HG02885 (cell line): Measurements from ENCODE around the gene TACC2.

ENCODE experiments used
- ATAC-seq: cut with Tn5 transposase; IDR thresholded peaks from one replicate; pipeline ENCODE4 v1.9.1; 2021; ENCODE audit warnings: mild to moderate bottlenecking; ENCODE audit not compliant: unreplicated experiment, poor library complexity

Gene TACC2

DNA sequence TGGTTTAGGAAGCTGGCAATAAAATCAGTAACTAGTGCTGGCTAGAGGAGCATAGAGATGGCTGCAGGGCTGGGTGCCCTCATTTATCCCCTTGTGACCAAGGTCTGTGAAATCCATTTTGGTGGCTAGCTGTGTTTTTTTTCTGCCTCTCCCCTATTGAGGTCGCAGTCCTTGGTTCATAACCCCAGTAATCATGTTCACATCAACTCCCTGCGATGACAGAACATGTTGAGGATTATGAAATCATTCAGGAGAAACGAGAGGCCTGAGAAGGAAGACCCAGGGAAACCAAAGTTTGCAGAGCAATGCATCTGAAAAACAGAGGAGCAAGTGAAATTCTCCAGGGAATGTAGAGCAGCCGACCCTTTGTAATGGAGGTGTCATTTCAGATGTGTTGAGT is 126.9 kb downstream of the TACC2 start:
- no peak for ATAC-seq

DNA sequence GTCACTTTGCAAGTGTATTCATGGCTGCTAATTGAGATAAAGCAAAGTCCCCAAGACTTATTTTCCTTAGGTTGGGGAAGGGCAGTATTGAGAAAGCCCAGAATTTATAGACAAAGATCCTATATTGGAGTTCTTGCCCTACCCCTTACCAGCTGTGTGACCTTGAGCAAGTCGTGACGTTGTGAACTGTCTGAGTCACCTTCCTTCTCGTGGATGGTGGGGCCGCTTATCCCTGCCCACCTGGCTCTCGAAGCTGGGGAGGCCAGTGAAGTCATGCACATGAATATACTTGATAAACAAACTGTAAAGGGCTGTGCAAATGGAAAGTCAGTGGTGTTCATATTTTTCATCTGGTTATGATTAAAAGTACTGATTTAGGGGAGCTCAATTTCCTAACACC is 127.4 kb downstream of the TACC2 start:
- ATAC-seq, result no peak

DNA sequence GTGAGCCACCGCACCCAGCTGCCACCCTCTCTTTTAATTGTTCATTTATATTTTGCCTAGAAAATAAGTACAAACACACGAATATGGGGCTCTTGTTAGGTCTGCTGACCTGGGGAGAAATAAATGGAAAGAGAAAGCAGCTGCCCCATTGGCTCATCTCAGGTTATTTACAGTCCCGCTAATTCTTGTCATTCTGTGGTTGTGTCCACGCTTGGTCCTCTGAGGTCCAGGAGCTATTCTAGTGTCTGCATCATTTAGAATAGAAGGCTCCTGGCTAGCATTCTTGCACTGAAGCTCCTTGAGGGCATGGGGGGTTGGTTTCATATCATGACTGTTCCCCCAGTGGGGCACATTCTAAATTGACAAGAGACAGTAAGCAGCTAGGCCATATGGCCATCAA is 128.5 kb downstream of the TACC2 start:
- ATAC-seq, result no peak

- no peak for ATAC-seq
Observed at GRCh38 chr10:122120008-122120744, 131.2 kb downstream of the TACC2 start.

GRCh38 chr10:122121059-122121458 is 132.1 kb downstream of the TACC2 start:
- ATAC-seq, result no peak

DNA sequence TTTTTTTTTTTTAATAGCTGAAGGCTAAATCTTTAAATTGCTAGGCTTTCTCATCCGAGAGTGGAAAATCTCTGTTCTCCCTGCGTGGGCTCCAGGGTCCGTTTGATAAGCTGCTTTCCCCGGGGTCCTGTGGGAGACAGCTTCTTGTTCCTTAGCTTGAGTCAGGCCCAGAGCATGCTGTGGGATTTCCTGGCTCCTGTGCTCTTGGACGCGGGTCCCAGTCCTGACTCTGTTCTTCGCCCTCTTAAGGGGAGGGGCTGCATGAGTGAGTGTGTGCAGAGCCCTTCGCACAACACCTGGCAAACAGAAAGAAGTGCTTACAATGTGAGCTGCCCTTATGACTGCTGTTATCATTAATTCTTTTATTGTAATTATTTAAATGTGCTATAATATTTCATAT is 133.5 kb downstream of the TACC2 start:
- no peak for ATAC-seq

DNA sequence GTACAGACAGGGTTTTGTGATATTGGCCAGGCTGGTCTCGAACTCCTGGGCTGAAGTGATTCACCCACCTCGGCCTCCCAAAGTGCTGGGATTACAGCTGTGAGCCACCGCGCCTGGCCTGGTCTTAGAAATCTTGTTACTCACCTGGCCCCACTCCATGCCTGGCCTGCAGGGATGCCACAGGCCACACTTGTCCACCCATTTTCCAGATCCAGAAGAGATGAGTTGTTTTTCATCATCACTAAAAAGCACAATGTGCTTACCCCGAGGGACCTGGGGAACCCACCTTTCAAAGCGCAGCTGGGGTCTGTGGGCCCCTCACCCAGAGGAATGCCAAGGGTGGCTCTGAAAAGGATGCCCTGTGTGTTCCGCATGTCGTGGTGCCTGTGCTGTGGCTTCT is 134.2 kb downstream of the TACC2 start:
- ATAC-seq, result no peak

DNA sequence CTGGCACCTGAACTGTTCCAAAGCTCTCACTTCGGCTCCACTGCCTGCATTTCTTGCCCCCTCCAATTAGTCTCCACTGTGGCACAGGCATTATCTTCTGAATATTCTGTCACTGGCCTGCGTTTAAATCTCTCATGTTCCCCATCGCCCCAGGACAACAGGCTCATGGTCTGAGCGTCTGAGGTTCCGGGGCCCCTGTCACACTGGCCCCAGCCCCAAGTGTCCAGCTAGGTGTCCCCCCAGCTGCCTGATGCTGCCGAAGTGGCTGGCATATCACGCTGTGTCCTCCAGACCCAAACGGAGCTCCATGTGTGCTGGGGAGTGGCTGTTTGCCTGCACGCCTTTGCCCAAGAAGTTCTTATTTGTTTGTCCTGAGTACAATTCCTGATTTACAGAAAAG is 135.4 kb downstream of the TACC2 start:
- no peak for ATAC-seq

GRCh38 chr10:122124808-122125207 is 135.8 kb downstream of the TACC2 start:
- no peak for ATAC-seq

DNA sequence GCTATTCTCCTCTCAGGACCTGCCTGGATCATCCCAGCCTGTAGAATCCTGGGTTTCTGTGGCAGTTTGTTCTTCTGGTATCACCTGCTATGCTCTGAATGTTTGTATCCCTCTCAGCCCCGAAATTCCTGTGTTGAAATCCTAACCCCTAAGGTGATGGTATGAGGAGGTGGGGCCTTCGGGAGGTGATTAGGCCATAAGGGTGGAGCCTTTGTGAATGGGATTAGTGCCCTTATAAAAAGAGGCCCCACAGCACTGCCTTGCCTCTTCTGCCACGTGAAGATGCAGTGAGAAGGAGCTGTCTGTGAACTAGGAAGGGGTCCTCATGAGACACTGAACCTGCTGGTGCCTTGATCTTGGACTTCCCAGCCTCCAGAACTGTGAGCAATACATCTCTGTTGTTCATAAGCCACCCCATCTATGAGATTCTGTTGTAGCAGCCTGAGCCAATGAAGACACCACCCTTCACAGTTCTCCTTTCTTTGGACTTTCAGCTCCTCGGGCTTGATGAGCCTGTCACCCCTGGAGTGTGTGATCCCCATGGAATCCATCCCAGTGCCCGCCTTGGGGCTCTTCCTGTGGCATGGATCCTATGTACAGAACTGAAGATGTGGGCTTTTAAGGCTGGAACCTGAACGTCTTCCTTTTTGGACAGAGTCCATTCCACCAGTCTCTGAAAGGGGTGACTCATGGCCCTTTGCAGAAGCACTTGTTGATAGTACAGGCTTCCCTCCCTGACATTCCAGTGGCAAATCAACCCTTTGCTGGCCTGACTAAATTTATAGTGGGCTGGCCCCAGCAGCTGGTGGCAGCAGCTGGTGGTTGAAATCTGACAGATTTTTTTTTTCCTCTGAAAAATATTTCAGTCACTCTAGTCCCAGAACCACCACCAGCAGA is 138.0 kb downstream of the TACC2 start:
- ATAC-seq, result no peak

DNA sequence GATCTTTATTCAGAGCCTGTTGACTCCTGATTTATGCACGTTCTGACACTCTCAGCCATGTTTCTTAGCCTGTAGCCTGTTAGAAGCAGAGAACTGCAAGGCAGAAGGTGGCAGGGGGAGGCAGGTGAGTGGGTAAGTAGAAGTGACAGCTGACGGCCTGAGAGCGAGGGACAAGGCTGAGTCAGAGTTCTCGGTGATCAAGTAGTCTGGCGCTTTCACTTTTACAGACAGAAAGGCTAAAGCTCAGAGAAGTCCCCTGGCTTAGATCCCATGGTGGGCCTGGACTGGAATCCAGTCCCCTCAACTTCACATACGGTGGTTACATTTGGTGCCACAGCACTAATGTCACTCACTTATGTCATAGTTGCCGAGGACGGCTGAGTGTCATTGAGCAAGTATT is 139.0 kb downstream of the TACC2 start:
- ATAC-seq, result no peak

GRCh38 chr10:122128357-122128756 is 139.4 kb downstream of the TACC2 start:
- ATAC-seq, result no peak

- no peak for ATAC-seq
Observed at GRCh38 chr10:122130474-122131110, 141.6 kb downstream of the TACC2 start.

- ATAC-seq, result no peak
Observed at GRCh38 chr10:122132331-122132755, 143.4 kb downstream of the TACC2 start.

- no peak for ATAC-seq
Observed at GRCh38 chr10:122132882-122133565, 144.1 kb downstream of the TACC2 start.

DNA sequence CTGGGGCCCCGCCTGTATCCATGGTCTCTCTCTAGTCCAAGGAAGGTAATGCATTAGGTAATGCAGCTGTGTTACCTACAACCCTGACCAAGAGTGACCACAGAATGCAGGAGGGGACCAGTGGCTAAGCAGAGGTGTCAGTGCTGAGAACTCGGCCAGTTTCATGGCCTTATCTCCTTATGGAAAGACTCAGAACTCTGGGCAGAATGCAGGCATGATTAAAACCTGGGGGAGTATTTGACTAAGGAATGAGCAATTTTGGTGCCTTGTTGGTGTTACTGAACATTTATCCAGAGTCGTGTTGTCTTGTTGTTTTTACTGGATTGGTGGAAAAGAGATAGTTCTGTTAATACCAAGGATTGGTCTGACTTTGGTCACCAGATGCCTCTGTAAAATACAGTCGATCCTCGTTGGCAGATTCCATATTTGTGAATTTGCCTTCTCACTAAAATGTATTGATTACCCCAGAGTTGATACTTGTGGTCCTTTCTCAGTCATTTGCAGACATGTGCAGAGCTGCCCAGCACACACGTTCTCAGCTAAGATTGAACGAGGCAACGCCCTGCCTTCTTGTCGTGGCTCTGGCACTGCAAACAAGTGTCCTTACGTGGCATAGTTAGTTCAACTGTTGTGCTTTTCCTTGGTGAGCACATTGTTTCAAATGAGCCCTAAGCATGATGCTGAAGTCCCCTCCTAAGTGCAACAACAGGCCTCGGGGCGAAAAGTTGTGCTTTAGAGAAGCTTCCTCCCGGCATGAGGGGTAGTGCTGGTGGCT is 146.5 kb downstream of the TACC2 start:
- no peak for ATAC-seq

GRCh38 chr10:122138831-122139625 is 150.1 kb downstream of the TACC2 start:
- no peak for ATAC-seq

- no peak for ATAC-seq
Observed at GRCh38 chr10:122139627-122140170, 150.7 kb downstream of the TACC2 start.

- no peak for ATAC-seq
Observed at GRCh38 chr10:122140461-122140902, 151.5 kb downstream of the TACC2 start.
